GM13977 (cell line): ENCODE measurements around the gene ZNF618.
A peak's percentile ranks its signal among the peaks of the same experiment; 100 is the strongest.

Experiments used
- DNase-seq: peaks from one replicate; pipeline ENCODE4 v3.0.0; 2012; ENCODE audit warnings: low spot score
- in situ Hi-C: fragments of 300-500 bp; cut with MboI; formaldehyde crosslinking; loops from one replicate; pipeline ENCODE4 v1.12.0; 2022; ENCODE audit warnings: low sequenced_read_pairs, low pct_unique_long_range_greater_than_20kb, mixed read lengths, inconsistent platforms; ENCODE audit not compliant: unreplicated experiment
- TF ChIP-seq, protein P1 (sequence below): IDR thresholded peaks from 2 replicates; pipeline ENCODE4 v1.5.1; 2012; ENCODE audit warnings: mild to moderate bottlenecking, control low read depth; ENCODE audit not compliant: insufficient read depth; ENCODE audit errors: extremely low read depth, missing control alignments

The ZNF618 gene

DNA sequence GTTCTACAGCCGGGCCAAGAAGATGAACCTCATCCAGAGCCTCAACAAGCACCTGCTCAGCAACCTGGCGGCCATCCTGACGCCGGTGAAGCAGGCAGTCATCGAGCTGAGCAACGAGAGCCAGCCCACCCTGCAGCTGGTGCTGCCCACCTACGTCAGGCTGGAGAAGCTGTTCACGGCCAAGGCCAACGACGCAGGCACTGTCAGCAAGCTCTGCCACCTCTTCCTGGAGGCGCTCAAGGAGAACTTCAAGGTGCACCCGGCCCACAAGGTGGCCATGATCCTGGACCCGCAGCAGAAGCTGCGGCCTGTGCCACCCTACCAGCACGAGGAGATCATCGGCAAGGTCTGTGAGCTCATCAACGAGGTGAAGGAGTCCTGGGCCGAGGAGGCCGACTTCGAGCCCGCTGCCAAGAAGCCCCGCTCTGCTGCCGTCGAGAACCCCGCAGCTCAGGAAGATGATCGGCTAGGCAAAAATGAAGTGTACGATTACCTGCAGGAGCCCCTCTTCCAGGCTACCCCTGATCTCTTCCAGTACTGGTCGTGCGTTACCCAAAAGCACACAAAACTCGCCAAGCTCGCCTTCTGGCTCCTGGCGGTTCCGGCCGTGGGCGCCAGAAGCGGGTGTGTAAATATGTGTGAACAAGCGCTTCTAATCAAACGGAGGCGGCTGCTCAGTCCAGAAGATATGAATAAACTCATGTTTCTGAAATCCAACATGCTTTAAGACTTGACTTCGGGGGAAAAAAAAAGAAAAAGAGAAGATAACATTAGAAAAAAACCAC lies 173.5 kb downstream of the ZNF618 start:
- in situ Hi-C loops: no loop called here
- TF ChIP-seq, protein P1, sequence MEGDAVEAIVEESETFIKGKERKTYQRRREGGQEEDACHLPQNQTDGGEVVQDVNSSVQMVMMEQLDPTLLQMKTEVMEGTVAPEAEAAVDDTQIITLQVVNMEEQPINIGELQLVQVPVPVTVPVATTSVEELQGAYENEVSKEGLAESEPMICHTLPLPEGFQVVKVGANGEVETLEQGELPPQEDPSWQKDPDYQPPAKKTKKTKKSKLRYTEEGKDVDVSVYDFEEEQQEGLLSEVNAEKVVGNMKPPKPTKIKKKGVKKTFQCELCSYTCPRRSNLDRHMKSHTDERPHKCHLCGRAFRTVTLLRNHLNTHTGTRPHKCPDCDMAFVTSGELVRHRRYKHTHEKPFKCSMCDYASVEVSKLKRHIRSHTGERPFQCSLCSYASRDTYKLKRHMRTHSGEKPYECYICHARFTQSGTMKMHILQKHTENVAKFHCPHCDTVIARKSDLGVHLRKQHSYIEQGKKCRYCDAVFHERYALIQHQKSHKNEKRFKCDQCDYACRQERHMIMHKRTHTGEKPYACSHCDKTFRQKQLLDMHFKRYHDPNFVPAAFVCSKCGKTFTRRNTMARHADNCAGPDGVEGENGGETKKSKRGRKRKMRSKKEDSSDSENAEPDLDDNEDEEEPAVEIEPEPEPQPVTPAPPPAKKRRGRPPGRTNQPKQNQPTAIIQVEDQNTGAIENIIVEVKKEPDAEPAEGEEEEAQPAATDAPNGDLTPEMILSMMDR: no peak
- no peak for DNase-seq

DNA sequence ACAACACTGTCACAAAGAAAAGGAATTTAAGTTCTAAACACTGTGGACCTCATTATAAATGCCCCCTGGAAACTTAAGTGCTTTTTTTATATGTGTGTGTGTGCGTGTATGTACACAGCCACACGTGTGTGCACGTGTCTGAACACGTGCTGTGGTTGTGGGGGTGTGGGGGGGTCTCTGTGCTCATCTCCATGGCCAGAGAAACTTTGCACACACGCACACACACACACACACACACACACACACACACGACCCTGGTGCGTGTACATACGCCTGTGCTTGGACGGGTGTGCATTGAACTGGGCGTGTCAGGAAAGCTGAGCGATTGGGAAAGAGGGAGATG lies 174.1 kb downstream of the ZNF618 start:
- in situ Hi-C loops: no loop called here
- no peak for DNase-seq
- TF ChIP-seq, protein P1: no peak

- TF ChIP-seq, protein P1: no peak
- DNase-seq: peak; percentile 5
- in situ Hi-C loops: no loop called here
These were observed 174.5 kb downstream of the ZNF618 start for GRCh38 chr9:114050646-114051045.

- DNase-seq: no peak
- TF ChIP-seq, protein P1: no peak
- in situ Hi-C loops: no loop called here
These were observed 175.2 kb downstream of the ZNF618 start for GRCh38 chr9:114051281-114051680.

DNA sequence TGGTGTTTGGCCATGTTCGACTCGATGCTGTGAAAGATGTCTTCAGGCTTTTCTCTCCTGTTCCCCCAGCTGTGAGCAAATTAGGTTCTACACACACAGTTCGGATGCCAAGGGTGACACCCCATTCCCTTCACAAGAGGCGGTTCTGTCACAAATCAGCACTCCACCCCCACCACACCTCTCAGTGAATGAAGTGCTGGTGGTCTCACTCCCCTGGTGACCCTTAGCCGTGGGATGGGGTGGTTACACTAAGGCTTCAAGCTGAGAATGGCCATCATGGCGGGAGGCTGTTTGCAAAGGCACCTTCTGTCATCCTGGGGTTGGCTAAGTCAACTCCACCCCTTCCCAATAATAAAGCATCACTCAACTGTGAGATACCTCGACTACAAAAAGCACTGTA lies 175.6 kb downstream of the ZNF618 start:
- DNase-seq: peak; percentile 12
- TF ChIP-seq, protein P1: no peak
- in situ Hi-C loops: no loop called here

GRCh38 chr9:114053246-114054005 lies 177.3 kb downstream of the ZNF618 start:
- in situ Hi-C loops: no loop called here
- no peak for DNase-seq
- TF ChIP-seq, protein P1: no peak
